Ascending aorta (tissue), 2 donors: ENCODE data around the gene ZNF530. TPM values are rescaled to one million over a fixed set of nuclear protein-coding genes. Genes with fewer than 3 reads are reported as not detected.

Experiments
- DNase-seq, 2 donors: peaks; one replicate each; pipeline ENCODE4 v3.0.0-alpha.2; 2019; ENCODE audit warnings: low spot score in 2 of 2
- H3K27ac ChIP-seq, 2 donors: fragments of 200-600 bp; sonication (generic); one replicate each; pipeline ENCODE4 v1.5.1; 2016 to 2017; ENCODE audit warnings: mild to moderate bottlenecking in 1 of 2
- H3K27me3 ChIP-seq: fragments of 200-600 bp; sonication (generic); one replicate; pipeline ENCODE4 v1.5.1; 2017
- H3K36me3 ChIP-seq, 2 donors: fragments of 200-600 bp; sonication (generic); one replicate each; pipeline ENCODE4 v1.5.1; 2016
- H3K4me1 ChIP-seq, 2 donors: fragments of 200-600 bp; sonication (generic); one replicate each; pipeline ENCODE4 v1.5.1; 2016 to 2017; ENCODE audit warnings: mild to moderate bottlenecking in 1 of 2
- H3K4me3 ChIP-seq, 2 donors: fragments of 200-600 bp; sonication (generic); one replicate each; pipeline ENCODE4 v1.5.1; 2016 to 2017; ENCODE audit warnings: mild to moderate bottlenecking in 1 of 2
- H3K9me3 ChIP-seq, 2 donors: fragments of 200-600 bp; sonication (generic); one replicate each; pipeline ENCODE4 v1.5.1; 2016
- intact Hi-C: fragments of 100-400 bp; cut with DNase I; formaldehyde crosslinking; loops from one replicate; pipeline ENCODE4 v1.15.1; 2023
- total RNA-seq: library from RNA; depleted of rRNA; stranded (reverse); fragments of >200 nt; gene quantifications from one replicate; pipeline ENCODE4 v1.1.0, GENCODE V29; 2016
- TF ChIP-seq, protein P1 (sequence below), 3 experiments: fragments of 200-600 bp in 2 of 3; fragments of 450-650 bp in 1 of 3; sonication (generic) in 2 of 3; IDR thresholded peaks; one replicate each; pipeline ENCODE4 v1.5.1; 2016 to 2019; ENCODE audit warnings: antibody characterized with exemption in 3 of 3, mild to moderate bottlenecking in 1 of 3, moderate library complexity in 1 of 3

The ZNF530 gene
- 2.6 TPM for total RNA-seq

- Histone ChIP-seq H3K9me3 (peaks cover 4 to 40% of the 10 kb centered on the region in 2 donors), H3K27me3 (no peaks in the 10 kb centered on the region), H3K36me3 (peaks cover 6 to 20% of the 10 kb centered on the region in 2 donors), H3K27ac (no peak within 1 kb of the TSS), H3K4me3 (peak within 1 kb of the TSS; percentile 56 to 70), H3K4me1 (peaks cover 0 to 4% of the 10 kb centered on the region in 2 donors)
- intact Hi-C loops = loop anchor here (1.0 kb wide), 2 partner anchors 21 to 40 kb away; no protein-coding TSS in a partner anchor
- peak; percentile 64 to 97 for DNase-seq
- TF ChIP-seq, protein P1, sequence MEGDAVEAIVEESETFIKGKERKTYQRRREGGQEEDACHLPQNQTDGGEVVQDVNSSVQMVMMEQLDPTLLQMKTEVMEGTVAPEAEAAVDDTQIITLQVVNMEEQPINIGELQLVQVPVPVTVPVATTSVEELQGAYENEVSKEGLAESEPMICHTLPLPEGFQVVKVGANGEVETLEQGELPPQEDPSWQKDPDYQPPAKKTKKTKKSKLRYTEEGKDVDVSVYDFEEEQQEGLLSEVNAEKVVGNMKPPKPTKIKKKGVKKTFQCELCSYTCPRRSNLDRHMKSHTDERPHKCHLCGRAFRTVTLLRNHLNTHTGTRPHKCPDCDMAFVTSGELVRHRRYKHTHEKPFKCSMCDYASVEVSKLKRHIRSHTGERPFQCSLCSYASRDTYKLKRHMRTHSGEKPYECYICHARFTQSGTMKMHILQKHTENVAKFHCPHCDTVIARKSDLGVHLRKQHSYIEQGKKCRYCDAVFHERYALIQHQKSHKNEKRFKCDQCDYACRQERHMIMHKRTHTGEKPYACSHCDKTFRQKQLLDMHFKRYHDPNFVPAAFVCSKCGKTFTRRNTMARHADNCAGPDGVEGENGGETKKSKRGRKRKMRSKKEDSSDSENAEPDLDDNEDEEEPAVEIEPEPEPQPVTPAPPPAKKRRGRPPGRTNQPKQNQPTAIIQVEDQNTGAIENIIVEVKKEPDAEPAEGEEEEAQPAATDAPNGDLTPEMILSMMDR (IDR thresholded peaks at IDR 0.05) = no peak
Observed at GRCh38 chr19:57599761-57600383, at the start of gene ZNF530. Gene ZNF530 (plus strand): TSS chr19:57599885. CDS start chr19:57604346, 4,461 bp downstream.

- peaks cover 80 to 96% of the 10 kb centered on the region in 2 donors for H3K36me3 ChIP-seq
- peaks cover 65 to 97% of the 10 kb centered on the region in 2 donors for H3K9me3 ChIP-seq
- TF ChIP-seq, protein P1 (IDR thresholded peaks at IDR 0.05) = no peak
- H3K27ac ChIP-seq = no peak overlapping the region
- H3K4me1 ChIP-seq = no peaks in the 10 kb centered on the region
- H3K27me3 ChIP-seq = no peaks in the 10 kb centered on the region
- DNase-seq = no peak
- no peak overlapping the region for H3K4me3 ChIP-seq
- intact Hi-C loops = no loop called here
Observed at GRCh38 chr19:57552432-57552831, 47.3 kb upstream of the ZNF530 start.

- TF ChIP-seq, protein P1 (IDR thresholded peaks at IDR 0.05) = no peak
- Histone ChIP-seq H3K9me3 (peaks cover 20 to 61% of the 10 kb centered on the region in 2 donors), H3K36me3 (peaks cover 29 to 44% of the 10 kb centered on the region in 2 donors), H3K4me3 (peak overlapping the region in 1 of 2 donors; percentile 18), H3K4me1 (peaks cover 0 to 8% of the 10 kb centered on the region in 2 donors), H3K27me3 (no peaks in the 10 kb centered on the region), H3K27ac (no peak overlapping the region)
- intact Hi-C loops = no loop called here
- DNase-seq = no peak
Observed at GRCh38 chr19:57557659-57558058, 42.0 kb upstream of the ZNF530 start.

- intact Hi-C loops = no loop called here
- Histone ChIP-seq H3K27ac (no peak overlapping the region), H3K4me1 (peaks cover 0 to 8% of the 10 kb centered on the region in 2 donors), H3K27me3 (no peaks in the 10 kb centered on the region), H3K9me3 (peaks cover 18 to 61% of the 10 kb centered on the region in 2 donors), H3K4me3 (peak overlapping the region; percentile 84 to 99), H3K36me3 (peaks cover 22 to 35% of the 10 kb centered on the region in 2 donors)
- DNase-seq = no peak
- TF ChIP-seq, protein P1 (IDR thresholded peaks at IDR 0.05) = no peak
Observed at GRCh38 chr19:57558525-57558924, 41.2 kb upstream of the ZNF530 start.

GRCh38 chr19:57559008-57559403, 40.7 kb upstream of the ZNF530 start:
- Histone ChIP-seq H3K27ac (peak overlapping the region; percentile 2 to 44), H3K27me3 (no peaks in the 10 kb centered on the region), H3K4me1 (peaks cover 0 to 8% of the 10 kb centered on the region in 2 donors), H3K9me3 (peaks cover 21 to 59% of the 10 kb centered on the region in 2 donors), H3K4me3 (peak overlapping the region; percentile 84 to 99), H3K36me3 (peaks cover 19 to 30% of the 10 kb centered on the region in 2 donors)
- intact Hi-C loops = loop anchor here (1.0 kb wide), 3 partner anchors 19 to 72 kb away; partner anchors contain the start of genes ZNF416, ZNF419 and ZNF549
- TF ChIP-seq, protein P1 (IDR thresholded peaks at IDR 0.05) = no peak
- no peak for DNase-seq
